Spleen (tissue), 7 donors: ENCODE results near the gene DENND10.

ENCODE experiments used
- POLR2A ChIP-seq, 3 donors: fragments of 450-650 bp; IDR thresholded peaks; one replicate each; pipeline ENCODE4 v1.5.1; 2017; ENCODE audit warnings: antibody characterized with exemption in 3 of 3, mild to moderate bottlenecking in 1 of 3
- TF ChIP-seq, protein P1 (sequence below), 11 experiments: fragments of 200-600 bp in 7 of 11; fragments of 450-650 bp in 4 of 11; sonication (generic) in 4 of 11; IDR thresholded peaks in 8 of 11; conservative IDR thresholded peaks in 3 of 11; 1 replicate in 7 of 11; 2 replicates in 4 of 11; pipeline versions ENCODE4 v1.4.0 to v1.8.0; 2016 to 2021; ENCODE audit warnings: antibody characterized with exemption in 11 of 11, inconsistent platforms in 4 of 11, mild to moderate bottlenecking in 1 of 11
- donor health status: DM: no; HTN: no; CAD: no; lungs with moderate emphysema.
- donor health status: DM: no; HTN: no; CAD: no.
- donor health status: DM: no; HTN: no; CAD: no.

DNA sequence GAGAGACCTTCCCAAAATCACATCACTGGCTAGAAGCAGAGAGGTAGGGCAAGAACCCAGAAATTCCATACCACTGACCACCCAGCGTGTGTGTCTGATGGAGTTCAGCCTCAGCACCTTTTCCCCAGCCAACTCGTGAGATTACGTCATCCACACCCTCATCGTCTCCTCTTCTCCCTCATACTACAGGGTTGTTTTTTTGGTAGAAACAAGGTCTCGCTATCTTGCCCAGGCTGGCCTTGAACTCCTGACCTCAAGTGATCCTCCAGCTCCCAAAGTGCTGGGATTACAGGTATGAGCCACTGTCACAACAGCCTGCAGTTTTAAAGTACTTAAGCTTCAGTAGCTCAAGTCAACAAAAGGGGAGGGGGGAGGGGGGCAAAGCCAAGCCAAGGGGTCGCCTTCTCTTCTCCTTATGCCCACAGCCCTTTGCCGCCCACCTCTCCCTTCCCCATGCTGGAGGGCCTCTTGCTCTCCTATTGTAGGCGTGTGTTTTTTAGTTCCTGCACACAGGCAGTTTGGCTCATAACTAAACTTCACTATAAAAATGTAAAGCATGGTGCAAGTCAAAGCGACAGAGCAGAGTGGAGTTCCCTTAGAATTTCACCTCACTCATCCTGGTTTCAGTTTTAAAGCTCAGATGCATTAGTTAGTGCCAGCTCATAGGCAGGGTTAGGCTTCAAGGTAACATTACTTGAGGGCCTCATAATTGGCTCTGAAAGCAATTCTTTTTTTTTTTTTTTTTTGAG is 79.9 kb downstream of the DENND10 start:
- TF ChIP-seq, protein P1, sequence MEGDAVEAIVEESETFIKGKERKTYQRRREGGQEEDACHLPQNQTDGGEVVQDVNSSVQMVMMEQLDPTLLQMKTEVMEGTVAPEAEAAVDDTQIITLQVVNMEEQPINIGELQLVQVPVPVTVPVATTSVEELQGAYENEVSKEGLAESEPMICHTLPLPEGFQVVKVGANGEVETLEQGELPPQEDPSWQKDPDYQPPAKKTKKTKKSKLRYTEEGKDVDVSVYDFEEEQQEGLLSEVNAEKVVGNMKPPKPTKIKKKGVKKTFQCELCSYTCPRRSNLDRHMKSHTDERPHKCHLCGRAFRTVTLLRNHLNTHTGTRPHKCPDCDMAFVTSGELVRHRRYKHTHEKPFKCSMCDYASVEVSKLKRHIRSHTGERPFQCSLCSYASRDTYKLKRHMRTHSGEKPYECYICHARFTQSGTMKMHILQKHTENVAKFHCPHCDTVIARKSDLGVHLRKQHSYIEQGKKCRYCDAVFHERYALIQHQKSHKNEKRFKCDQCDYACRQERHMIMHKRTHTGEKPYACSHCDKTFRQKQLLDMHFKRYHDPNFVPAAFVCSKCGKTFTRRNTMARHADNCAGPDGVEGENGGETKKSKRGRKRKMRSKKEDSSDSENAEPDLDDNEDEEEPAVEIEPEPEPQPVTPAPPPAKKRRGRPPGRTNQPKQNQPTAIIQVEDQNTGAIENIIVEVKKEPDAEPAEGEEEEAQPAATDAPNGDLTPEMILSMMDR (IDR thresholded peaks at IDR 0.05 in 8 of 11, conservative IDR thresholded peaks at IDR 0.05 in 3 of 11), result no peak
- no peak for TF ChIP-seq POLR2A (IDR thresholded peaks at IDR 0.05)
